ENCODE measurements around the gene TREH.

TREH gene

DNA sequence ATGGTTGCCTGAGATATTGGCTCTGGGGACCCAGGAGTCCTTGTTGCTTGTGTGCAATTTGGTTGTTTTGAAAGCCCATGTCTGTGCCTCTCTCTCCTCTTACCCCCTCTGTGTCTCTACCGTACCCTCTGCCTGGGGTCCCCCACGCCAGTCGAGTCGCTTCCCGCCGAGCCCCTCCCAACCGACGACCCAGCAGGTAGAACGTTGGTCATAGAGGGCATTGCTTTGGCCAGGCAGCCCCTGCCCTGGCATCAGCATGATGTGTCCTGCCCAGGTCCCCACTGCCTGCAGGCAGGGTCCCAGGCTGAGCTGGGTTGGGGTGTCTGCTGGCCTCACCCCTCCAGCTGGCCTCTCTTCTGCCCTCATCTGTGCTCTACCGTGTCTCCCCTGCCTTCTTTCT lies 35.0 kb downstream of the TREH start:
- DNase-seq, result no peak

DNA sequence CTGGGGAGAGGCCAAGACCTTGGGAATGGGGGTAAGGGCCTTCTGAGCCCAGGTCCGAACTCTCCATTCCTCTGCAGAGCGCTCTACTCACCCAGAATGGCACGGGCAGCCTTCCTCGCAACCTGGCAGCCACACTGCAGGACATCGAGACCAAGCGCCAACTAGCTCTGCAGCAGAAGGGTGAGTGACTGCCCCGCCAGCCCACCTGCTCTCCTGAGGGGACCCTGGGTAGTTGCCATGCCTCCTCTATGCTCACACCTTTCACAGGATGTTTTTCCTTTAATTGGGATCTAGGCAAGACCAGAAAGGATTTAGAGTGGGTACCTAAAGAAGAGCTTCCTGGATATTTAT lies 35.5 kb downstream of the TREH start:
- DNase-seq, result no peak

DNA sequence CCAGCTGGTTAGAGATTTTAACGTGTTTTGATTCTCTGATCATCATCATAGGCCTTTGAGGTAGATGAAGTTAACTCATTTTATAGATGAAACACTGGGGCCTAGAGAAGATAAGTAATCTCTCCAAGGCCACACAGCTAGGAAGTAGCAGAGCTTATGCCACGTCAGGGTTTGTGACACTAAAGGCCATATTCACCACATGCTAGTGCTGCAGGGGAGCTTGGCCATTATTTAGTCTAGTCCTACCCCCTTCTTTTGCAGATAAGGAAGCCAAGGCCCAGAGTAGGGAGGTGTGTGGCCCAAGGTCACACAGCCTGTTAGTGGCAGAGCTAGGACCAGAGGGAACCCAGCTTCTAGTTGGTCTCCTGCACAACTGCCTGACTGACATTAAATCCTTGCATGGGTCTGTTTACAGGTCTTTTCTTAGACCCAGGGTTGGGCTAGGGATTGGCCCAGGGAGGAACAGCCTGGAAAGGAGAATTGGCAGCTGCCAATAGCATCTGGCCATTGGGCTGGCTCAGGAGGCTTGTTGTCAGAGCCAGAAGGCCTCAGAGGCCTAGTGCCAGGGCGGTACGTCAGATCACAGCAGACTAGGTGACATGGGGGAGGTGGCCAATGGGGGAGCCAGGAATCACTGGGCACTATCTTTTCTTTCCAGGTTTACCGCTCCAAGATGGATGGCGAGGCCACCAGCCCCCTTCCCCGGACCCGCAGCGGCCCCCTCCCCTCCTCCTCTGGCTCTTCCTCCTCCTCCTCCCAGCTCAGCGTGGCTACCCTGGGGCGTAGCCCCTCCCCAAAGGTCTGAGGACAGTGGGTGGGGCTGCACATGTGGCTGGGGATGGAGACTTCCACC lies 36.1 kb downstream of the TREH start:
- no peak for DNase-seq

DNA sequence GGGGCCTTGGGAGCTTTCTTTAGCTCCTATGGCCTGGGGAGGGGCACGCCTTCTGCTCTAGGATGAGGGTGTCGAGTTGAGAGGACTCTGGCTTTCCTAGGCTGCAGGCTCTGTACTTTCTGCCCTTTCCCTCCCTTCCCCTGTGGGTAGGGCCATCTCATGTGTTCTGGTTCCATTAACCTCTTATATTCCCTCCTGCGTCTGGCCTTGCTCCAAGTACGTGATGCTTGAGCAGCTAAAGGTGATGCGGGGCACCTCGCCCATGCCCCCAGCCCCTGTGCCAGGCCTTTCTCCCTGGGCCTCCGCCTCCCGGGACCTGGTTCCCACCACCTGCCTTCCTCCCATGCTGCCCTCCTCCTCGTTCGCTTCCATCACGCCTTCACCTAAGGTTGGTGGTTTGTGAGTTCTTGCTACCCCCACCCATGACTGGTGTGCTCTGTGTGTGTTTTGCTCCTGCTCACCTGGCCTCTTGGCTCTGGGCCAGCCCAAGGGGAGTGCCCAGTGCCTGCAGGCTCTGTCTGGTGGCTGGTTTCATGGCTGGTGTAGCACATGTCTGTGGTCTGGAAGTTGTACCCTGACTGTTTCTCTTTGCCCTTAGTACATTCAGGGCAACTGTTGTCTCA lies 37.9 kb downstream of the TREH start:
- no peak for DNase-seq

DNA sequence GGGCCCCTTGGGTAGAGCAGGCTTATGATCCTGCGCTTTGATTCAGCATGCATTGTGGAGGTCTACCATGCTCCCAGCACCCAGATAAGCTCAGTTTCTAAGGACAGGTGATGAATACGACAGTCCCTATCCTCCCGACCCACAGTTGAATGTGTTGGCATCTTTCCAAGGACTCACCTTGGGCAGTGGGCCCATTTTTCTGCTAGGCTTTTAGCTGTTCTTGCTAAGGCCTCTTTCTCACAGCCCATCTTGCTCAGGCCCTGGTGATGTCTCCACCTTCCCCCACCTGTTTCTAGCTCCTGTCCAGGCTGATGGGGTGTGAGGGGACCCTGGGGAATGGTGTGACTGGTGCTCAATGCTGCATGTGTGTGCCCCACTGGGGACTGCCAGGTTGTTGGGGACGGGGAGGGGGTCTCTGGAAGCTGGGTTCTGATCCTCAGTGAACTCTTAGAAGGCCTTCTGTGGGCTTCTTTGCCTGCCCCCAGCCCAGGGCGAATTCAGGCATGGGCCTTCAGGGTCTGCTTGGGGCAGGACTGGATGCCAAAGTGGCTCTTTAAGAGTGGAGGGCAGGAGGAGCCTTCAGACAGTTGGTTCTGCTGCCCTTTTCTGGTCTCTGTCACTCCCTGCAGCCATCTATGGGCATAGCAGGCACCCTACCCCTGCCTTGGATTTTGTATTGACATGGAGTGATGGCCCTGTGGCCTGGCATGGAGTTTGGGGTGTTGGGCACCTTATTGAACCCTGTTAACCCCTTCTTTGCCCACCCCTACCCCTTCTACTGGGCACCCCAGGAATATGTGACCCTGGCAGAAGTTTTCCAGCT lies 38.9 kb downstream of the TREH start:
- DNase-seq, result no peak

DNA sequence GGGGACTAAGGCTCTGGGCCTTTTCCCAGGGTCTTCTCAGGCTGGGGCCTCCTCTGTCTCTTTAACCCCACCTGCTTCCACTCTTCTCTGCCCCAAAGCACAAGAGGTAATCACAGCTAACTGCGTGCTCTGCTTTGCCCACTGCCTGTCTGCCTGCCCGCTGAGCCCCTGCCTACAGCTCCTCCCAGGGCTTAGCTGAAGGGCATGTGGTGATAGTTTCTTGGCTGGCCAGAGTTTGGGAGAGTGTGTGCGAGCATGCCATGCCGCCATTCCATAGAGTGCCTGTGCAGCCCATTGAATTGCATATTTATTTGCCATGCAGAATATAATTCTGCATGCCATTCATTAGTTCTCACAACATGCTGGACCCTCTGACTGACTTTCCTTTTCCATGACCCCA lies 39.6 kb downstream of the TREH start:
- DNase-seq, result no peak

DNA sequence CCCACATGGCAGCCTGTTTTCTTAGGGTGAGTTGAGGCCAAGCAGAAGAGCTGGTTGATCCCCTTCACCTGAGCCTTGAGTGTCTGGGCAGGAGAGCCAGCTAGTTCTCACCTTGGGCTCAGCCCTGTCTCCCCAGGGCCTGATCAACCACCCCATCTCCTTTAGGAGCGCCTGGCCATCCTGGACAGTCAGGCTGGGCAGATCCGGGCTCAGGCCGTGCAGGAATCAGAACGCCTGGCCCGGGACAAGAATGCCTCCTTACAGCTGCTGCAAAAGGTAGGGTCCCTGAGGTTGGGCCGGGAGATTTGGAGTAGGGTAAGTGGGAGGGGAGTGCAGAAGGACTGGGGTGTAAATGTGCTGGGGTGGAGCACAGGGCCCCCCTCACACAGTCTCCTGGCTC lies 40.7 kb downstream of the TREH start:
- DNase-seq, result no peak

GRCh38 chr11:118636569-118637290 lies 42.7 kb downstream of the TREH start:
- no peak for DNase-seq

- no peak for DNase-seq
These were observed 43.8 kb downstream of the TREH start for GRCh38 chr11:118635642-118636041.

- no peak for DNase-seq
These were observed 44.2 kb downstream of the TREH start for GRCh38 chr11:118635237-118635591.

GRCh38 chr11:118634431-118635236 lies 44.8 kb downstream of the TREH start:
- DNase-seq, result no peak

DNA sequence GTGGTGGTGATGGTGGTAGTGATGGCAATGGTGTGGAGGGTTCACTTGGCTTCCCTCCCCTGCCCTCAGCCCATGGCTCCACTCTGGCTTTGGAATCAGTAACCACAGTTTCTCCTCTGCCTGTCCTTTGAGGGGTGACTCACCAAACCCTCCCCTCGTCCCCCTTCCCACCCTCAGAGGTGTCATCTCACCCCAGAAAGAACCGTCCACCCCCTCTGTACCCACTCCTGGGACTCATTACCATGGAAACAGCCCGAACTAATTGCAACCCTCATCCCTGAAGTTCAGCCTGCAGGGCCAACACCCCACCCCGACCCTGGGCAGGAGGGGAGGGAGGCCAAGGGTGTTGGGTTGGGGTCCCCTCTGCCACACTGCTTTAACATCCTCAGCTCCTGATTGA lies 45.5 kb downstream of the TREH start:
- no peak for DNase-seq

GRCh38 chr11:118633319-118633690 lies 46.1 kb downstream of the TREH start:
- DNase-seq, result no peak

DNA sequence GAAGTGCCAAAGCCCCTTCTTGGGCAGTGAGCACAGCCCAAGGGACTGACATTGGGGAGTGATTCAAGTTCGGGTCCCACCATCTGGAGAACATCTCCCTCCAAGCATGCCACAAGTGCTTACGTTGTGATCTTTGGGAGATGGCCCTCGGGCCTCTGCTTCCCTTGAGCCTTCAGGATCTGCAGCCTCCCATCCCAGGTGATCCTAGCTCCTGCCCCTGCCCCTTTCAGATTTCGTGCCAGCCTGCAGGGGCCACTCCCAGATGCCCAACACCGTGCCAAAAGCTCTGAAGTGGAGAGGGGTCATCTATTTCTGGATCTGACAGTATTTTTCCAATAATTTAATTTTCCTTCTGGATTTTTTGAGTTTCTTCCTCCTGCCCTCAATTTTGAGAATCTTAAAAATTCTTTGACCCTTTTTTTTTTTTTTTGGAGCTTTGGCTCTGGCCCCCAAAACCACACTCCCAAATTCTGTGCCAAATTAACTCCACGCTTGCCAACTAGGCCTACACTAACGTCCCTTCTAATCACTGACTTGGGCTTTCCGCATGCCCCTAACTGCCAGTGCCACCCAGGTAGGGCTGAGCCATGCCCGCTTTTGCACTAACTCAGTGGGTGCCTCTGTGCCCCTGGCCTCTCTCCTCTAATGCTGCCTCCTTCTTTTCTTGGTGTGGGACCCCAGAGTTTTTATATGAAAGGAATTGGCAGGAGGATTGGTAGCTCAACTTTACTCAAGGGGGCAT lies 46.7 kb downstream of the TREH start:
- no peak for DNase-seq

DNA sequence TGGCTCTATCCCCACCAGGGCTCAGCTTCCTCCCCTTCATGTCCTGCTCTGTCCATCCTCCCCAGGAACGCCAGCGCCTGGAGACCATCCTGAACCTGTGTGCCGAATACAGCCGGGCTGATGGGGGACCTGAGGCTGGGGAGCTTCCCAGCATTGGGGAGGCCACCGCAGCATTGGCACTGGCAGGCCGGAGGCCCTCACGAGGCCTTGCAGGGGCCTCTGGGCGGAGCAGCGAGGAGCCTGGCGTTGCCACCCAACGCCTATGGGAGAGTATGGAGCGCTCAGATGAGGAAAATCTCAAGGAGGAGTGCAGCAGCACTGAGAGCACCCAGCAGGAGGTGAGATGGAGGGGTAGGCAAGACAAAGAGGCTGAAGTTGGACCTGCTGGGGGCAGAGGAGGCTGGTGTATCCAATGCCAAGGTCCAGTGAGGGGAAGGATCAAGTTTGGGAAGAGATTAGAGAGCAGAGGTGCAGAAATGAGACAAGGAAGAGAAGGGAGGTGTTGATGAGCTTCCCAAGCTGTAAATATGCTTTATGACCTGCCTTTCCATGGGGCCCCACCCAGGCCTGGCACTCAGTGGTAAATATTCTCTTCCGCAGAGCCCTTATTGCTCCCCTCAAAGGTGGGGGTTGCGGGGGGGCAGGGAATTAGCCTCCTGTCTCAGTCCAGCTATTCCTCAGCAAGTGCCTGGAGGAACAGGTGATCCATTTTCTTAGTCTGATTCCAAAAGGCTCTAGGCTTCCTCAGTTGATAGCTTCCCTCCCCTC lies 48.1 kb downstream of the TREH start:
- DNase-seq, result no peak

DNA sequence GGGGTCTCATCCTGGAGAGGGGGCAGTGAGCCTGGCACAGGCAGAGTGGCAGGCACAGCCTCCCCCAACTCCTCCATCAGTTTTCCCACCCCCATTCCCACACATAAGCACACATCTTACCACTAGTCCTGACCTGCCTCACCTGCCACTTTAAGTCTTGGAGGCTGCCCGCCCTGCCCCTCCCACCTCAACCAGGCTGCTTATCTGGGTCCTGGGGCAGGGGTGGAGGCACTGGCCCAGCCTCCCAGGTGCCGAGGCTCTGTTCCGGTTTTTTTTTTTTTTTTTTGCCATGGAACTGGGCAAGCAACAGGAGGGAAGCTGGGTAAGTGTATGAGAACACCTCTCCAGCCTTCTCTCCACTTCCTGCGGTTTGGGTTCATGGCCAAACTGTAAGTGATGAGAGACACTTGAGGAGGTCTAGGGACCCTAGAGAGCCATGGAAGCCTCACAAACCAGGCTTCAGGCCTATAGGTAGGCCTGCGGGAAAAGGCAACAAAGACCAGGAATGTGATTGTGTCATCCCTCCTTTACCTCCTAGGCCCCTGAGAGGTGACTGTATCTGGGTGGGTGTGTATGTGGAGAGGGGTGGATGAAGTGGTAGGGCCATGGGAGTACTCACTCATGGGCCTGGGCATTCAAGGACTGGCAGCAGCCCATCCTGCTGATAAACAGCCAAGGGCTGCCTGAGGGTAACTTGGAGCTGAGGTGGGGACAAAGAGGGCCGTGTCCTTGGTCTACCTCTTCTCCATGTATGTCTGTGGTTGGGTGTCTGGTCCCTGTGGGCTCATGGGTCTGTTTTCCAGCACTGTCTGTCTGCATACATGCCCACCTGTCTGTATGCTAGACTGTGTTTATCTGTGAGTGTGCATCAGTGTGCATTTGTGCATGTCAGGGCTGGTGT lies 49.4 kb downstream of the TREH start:
- no peak for DNase-seq

DNA sequence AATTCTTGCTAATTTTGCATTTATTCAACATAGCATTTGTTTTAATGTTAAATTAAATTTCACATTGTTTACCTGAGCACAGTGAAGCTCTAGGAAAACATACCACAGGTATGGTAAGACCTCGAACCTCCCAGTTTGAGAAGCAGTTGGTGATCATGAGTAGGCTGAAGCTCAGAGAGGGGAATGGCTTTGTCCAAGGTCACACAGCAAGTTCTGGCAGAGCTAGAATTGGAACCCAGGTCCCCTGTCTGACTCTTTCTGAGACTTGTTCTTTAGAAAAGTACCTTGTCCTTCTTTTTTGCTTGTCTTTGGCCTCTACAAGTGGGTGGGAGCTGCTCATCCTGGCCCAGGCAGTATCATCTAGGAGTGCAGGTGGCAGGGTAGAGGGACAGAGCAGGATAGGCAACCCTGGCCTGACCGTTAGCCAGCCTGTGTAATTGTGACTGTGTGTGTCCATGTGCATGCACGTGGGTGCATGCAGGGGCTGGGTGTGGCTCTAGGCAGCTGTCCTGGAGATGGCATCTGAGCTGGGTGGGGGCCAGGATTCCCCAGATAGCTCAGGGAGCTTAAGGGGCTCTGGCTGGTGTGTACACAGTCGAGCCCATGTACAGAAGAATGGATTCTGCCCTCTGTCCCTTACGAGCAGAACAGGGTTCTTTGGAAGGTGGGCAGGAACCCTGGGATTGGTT lies 50.4 kb downstream of the TREH start:
- no peak for DNase-seq

- DNase-seq, result no peak
These were observed 51.0 kb downstream of the TREH start for GRCh38 chr11:118628432-118628831.

DNA sequence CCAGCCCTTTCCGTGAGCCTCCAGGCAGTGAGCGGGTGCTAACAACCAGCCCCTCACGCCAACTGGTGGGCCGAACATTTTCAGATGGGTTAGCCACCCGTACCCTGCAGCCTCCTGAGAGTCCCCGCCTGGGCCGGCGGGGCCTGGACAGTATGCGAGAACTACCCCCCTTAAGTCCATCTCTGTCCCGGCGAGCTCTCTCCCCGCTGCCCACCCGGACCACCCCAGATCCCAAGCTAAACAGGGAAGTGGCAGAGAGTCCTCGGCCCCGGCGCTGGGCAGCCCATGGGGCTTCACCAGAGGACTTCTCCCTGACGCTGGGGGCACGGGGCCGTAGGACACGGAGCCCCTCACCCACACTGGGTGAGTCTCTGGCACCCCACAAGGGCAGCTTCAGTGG lies 51.4 kb downstream of the TREH start:
- DNase-seq, result no peak

All from activated CD4-positive, CD25-positive, alpha-beta regulatory T cell (primary cell).